SW480 (cell line): ENCODE measurements around the gene SLC9A9.

Experiments
- DNase-seq: peaks from one replicate; pipeline ENCODE4 v3.0.0-alpha.2; 2016; ENCODE audit warnings: low spot score

Gene SLC9A9

DNA sequence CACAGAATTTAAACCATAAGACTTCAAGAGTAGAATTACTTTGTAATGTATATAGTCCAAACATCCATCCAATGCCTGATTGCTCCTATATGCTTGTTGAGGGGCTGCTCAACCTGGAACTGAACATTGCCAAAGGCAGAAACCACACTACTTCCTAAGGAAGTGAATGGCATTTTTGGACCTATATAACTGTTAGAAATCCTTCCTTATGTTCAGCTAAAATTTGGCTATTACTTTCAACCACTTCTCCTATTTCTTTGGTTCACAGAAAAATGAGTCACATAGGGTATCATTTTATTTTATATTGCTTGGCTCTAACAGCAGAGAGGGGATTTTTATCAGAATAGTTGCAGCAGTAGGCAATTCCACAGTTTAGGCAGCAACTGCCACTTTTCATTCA is 342.1 kb downstream of the SLC9A9 start:
- no peak for DNase-seq

DNA sequence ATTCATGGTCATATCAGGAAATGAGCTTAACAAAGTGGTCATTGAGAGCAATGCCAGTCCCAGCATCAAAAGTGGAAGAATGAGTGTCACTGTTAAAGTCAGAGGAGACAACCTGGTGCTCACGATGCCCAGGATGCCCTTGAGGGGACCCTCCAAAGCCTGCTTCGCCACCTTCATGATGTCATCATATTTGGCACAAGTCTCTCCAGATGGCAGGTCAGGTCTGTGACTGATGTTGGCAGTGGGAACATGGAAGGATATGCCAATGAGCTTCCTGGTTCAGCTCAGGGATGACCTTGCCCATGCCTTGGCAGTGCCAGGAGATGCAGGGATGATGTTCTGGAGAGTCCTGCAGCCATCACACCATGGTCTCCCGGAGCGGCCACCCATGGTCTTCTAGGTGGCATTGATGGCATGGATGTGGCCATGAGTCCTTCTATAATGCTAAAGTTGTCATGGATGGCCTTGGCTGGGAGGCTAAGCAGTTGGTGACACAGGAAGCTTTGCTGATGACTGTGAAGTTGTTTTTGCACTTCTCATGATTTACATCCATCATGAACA is 344.9 kb downstream of the SLC9A9 start:
- DNase-seq: no peak

DNA sequence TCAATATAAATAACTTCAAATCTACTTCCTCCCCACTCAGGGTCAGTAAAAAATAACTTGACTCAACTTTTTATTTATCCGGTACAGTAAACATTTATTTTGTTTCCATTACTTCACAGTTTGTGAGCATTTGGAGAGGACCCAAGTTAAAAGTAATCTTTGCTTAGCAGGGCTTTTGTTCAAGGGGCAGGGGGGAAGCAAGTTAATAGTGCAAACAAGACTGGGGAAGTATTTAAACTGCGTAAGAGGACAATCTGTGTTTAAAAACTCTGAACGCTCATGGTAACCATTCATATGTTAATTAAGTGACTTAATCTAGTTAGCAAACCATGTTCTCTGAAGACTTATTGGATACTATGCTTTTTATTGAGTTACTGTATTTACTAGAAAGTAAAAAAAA is 346.2 kb downstream of the SLC9A9 start:
- DNase-seq: no peak

DNA sequence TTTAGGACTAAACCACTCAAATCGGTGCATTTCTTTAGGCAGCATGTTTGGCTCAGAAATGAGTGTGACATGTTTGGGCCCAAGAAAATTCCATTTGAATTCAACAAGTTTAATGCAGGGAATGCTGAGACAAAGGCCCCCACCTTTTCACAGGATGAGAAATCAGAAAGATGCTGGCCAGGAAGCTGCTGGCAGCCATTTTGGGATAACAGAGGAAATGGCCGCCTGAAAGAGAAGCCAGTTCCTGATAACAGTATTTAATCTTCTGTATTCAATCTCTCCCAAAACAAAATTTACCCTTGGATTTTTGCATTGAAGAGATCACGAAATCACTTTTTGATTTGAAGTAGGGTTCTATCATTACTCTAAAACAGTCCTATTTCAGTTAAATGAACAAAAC is 350.9 kb downstream of the SLC9A9 start:
- DNase-seq: no peak

DNA sequence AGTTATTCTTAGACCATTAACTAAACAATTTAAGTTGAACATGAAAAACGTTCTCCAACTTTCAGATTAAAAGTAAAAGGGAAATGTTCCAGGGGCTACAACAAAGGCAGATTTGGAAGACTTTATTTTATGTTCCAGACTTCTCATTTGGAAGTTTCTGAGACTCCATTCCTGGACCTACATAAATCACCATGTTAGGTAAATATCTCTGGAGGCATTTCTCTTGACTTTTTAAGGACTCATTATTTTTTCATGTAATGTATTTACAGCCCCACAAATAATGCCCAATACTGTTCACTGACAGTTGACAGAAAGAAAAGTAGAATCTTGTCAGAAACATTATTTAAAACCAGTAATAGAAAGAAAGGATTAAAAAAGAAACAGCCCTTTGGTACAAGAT is 352.1 kb downstream of the SLC9A9 start:
- no peak for DNase-seq

DNA sequence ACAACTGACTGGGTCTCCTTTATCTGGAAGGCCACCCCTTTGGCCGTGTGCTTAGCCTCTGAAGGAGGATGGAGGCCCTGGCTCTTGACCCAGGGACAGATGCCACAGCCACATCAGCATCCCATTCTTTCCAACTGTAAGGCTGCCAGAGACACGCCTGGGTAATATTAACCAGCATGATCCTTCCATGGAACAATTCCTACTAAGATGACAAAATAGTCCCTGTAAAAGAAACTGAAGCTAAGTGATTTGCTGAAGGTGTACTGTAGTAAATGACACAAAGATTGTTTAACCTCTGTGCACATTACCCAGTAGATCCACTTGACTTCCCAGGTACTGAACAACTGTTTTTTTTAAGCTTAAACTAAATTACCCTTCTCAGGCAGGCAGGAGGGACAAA is 352.7 kb downstream of the SLC9A9 start:
- DNase-seq: no peak

DNA sequence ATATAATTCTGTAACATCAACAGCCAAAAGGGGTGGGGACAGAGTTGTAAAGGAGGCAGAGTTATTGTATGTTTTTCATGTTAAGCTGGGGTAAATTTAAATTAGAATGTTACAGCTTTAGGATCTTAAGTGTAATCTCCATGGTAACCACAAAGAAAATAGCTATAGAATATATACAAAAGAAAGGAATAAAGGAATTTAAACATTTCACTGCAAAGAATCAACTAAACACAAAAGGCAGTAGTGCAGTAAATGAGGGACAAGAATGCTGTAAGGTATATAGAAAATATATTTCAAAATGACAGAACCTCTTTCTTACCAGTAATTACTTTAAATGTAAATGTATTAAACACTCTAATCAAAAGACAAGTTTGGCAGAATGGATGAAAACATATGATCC is 361.7 kb downstream of the SLC9A9 start:
- no peak for DNase-seq

DNA sequence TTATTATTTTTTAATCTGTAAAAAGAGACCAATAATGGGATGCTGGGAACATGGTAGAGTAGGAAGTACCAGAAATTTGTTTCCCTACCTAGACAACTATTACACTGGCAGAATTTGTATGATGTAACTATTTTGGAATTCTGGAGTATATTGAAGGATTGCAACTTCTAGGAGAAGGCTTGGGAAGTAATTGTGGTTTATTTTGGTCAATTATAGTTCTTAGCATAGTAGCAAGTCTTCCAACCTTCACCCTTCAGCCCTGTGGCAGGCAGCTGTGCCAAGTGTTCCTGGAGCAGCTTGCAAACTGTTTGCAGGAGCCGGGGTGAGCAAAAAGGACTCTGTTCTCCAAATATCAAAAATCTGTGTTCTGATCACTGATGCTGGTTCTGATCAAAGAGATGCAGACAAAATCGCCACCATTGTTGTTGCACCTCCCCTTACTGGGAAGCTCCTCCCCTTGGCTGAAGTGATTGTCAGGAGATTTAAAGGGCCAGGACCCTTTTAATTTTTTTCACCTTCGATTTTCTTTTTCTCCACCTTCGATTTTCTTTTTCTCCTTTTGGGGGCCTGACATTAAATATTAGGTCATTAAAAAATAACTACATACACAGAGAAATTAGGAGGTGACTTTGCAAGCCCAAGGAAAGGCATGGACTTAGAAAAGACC is 363.3 kb downstream of the SLC9A9 start:
- DNase-seq: no peak

DNA sequence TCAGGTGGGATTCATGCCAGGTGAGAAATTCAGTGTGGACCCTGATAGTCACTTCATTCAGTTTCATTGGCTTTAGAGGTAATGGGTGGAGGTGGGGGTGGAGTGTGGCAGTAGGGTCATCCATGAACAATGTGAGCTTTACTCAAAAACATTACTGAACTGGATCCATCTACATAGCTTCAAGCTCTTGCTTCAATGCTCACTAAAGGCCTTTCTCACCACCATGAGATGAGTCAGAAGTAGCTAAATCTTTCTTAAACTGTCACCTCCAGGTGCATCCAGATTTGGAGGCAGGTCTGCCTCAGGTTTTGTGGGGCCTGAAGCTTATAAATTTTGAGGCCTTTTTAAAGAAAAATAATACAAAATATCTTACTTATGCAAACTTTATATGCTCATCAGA is 365.1 kb downstream of the SLC9A9 start:
- DNase-seq: no peak

DNA sequence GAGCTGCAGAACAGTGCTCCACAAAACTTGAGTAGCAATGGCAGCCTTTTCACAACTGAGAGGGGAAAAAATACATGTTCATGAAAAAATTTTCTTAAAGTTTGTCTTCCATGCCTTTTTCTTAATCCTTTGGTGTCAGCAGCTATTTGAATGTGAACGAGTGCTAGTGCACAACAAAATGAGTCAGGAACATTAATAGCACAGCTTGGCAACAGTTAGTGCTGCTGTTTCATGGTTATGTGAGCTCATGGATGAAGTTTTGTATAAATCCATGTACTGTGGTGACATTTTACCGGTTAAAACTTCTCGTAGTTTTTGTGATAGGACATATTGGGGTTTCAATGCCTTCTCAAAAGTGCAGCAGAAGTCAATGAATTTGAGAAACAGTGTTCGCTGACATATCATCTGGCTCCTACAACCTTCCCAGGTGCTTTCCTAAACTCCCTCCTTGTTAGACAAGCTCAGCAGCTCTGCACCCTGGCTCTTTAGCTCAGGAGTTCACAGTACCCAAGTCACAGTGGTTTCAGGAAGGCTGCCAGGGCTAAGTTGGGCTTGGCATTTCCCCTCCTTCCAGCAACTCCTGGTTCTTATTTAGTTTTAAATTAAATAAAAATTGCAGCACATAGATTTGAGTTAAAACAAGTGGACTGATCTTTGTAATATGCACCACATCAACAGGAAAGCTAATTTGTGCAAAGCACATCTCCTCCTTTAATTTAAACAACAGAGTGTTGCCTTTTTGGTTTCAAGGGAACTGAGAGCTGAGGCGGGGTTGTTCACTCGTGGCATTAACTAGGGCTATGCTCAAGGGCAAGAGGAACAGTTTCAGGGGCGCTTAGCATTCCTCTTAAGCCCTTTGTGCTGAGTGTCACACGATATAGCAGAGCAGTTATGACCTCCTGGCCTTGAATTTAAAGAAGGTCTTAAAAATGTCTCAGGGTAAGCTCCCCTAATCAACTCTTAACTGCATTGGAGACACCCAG is 365.9 kb downstream of the SLC9A9 start:
- DNase-seq: no peak

DNA sequence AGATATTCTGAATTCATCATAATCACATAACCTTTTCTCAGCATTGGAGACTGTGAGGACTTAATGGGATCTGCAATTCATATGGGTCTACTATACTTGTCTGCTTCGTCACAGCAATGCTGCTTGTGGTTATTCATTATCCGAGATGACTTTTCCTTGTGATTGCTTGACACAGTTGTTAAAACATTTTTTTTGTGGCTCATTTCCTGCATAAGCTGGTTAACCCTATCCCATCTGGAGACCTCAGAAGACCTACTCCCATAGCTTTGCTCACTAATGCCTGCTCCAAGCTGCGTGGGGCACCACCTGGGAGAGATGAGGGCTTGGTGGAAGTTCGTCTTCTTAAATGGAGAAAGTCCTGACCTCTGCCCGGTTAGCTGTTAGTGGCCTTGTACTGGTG is 367.9 kb downstream of the SLC9A9 start:
- no peak for DNase-seq

DNA sequence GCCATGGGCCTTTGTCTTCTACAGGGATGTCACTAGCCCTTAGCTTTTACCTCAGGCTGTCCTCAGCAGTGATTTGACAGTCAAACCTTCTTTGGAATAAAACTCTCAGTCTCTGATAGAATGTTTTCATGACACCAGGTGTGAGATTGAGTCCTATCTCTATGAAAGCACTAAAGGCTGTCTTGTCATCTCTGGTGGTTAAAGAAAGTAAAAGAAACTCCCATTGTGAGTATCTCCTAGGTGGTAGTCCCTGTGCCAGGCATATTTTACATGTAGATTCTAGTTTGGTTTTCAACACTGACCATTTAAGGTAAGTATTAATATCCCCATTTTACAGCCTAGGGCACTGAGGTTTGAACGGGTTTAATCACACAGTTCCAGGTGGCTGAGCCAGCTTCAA is 368.5 kb downstream of the SLC9A9 start:
- DNase-seq: no peak

DNA sequence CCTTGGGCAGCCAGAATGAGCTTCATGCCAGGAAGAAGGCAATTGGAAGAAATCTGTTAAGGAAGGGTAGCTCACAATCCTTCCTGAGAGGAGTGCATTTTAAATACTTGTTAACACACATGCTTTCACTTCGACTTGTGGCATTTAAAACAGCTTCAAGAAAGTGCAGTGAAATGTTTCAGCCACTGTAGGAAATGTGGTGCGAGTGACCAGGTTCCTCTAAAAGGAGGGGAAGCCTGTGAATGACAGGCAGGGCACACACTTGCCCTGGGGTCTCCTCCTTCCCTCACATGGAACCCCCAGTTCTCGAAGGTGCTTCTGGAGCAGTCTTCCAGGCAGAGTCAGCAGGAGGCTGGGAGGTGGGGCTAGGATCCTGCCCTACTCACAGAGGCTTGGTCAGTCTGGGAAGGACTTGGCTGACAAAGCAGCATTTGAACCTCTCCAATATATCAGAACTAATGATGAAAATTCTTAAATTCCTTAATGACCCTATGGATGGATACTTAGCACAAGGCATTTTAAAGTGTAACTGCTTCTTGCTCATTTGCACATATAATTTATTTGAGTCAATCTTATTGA is 370.1 kb downstream of the SLC9A9 start:
- DNase-seq: no peak

DNA sequence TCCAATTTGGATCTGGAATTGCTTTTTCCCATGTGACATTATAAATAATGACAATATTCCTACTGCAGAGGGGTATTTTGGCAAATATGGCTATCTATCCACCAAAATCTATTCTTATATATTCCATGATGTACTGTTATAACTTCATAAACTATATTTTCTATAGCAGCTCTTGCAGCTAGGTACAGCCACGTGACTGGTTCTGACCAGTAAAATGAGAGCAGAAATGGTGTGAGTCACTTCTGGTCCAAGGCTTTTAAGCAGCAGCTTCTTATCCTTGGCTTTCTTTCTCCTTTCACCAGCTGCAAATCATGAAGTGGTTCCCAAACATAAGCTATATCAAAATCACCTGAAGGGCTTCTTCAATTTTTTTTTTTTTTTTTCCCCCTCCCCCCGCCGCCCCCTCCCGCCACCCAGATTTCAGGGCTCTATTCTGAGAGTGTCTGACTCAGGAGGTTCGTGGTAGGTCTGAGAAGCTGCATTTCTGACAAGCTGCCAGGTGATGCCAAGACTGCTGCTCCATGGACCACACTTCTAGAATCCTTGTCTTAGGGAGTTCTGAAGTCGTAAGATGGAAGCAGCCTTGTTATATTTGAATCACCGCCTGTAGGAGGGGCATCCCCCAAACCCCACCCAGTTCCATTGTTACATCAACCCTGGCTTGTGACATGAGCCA is 371.2 kb downstream of the SLC9A9 start:
- peak; percentile 7 for DNase-seq

DNA sequence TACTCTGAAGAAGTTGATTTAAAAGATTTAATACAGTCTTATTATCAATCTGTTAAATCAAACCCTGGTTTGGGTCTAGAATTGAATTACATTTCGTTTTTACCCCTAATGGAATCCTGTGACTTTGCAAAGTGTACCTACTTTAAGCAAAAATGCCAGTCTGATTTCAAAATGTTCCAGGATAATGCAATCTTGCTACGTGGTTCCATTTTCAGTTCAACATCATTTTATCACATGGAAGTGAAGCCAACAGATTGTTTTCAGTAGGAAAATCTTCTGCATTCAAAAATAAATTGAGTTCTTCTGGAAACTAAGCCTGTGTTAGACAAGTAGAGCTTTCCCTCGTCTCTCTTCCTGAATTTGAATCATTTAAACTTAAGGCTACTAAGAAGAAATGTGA is 372.3 kb downstream of the SLC9A9 start:
- DNase-seq: no peak

DNA sequence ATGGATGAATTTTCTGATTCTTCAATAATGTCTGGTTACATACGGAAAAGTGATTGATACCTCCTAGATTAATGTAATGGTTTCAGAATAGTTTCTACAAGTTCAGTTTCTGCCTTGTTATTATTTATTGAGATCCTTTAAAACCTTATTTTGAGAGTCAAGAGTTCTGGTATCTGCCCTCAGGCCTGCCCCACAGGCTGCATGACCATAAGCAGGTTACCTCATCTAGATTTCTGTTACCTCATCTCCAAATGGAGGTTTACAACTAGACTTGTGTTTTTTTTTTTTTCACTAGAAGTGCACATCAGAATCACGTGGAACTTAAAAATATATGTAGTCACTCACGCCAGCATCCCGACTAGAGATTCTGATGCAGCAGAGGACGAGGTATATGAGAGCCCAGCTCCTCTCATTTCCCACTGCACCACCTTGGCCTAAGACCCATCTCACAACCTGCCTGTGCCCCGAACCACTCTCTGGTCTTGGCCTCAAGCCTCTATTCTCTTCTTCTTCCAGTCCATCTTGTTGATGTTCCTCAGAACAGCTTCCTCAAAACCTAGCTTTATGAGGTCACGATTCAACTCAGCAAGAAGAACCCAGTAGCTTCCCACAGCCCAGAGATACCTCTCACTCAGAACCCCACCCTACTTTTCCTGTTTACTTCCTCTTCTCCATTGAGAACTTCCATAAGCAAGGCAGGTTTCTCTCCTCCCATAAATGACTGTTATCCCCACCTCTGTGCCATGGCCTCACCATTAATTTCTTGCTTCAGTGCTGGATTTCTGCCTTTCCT is 375.3 kb downstream of the SLC9A9 start:
- DNase-seq: no peak

DNA sequence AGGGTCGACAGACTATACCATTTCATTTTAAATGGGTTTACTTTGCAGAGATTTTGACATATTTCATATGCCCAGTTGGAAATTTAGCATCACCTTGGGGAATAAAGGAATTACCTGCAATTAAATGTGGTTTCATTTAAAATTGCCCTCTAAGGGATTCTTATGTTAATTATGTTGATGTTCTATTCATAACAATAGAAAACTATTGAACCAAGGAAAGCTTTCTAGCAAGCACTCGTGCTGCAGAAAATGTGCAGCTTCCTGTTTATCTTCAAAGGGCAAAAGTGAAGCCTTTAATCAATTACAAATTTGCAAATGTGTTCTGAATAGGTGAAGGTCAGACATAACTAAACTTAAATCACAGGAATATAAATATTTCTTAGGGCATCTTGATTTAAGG is 376.6 kb downstream of the SLC9A9 start:
- DNase-seq: no peak

DNA sequence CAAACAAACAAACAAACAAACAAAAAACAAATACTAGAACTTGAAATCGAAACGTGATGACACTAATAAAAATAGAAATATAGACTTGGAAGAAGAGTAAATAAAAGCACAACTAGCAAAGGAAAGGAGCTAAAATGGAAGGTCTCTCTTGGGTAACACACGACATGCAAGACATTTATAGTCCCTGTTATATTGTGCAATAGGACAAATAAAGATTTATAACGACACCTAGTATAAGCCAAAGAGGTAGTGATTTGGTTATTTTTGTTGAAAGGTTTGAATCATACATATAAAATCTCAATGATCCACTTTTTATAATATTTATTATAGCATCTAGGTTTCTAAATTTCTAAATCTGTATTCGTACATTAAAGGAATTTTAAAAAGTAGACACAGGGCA is 379.1 kb downstream of the SLC9A9 start:
- no peak for DNase-seq

DNA sequence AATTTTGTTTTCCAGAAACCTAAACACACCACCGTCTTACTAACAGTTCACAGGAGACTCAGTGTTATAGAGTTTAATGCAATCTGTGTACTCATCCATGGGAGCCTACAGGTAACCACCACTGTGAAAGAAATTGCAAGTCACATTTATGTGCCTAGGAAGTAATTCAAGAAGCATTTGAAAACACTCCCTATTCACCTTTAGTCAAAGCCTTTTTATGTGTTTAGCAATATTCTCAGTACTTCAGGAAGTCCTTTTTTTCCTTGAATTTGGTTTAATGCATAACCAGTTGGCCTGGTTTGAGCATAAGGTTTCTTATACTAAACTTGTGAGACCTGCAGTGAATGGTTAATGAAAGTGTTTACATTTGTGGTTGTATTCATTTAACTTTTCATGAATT is 382.6 kb downstream of the SLC9A9 start:
- DNase-seq: no peak

DNA sequence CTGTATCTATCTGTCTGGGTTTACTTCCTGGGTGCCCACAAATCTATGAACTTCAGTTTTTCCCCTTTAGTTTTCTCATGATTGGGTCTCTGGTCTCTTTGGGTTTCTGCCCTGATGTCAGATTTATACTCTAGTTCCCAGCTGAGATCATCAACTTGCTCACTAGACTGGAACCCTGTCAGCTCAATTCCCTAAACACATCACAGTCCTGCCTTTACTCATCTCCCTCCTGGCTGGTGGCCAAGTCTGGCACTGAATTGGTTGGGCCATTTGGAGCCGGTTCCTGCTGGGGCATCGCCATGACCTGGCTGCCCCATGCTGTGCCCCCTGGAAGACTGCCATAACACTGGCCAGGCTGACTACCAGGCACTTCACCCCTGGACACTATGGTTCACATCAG is 383.4 kb downstream of the SLC9A9 start:
- no peak for DNase-seq

DNA sequence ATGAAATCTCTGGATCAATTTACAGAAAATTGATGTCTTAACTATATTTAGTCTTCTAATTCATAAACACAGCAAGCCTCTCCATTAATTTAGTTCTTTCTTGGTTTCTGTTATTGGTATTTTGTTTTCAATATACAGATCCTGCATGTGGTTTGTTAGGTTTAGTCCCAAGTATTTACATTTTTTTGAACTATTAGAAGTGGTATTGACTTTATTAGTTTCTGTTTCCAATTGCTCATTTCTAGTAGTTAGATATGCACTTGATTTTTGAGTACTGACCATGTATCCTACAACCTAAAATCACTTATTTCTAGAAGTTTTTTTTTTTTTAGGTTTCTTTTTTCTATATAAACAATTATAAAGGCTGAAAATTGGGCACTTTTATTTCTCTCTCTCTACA is 392.8 kb downstream of the SLC9A9 start:
- DNase-seq: no peak
